Parathyroid adenoma (tissue), 2 donors: ENCODE data around the gene MCC.
A peak's percentile ranks its signal among the peaks of the same experiment; 100 is the strongest.

ENCODE experiments used
- H2AFZ ChIP-seq: fragments of 300-600 bp; sonication (generic); one replicate; pipeline ENCODE4 v1.7.0; 2017; ENCODE audit warnings: antibody characterized with exemption, mild to moderate bottlenecking
- H3K27ac ChIP-seq: fragments of 300-600 bp; sonication (generic); one replicate; pipeline ENCODE4 v1.7.0; 2017
- H3K27me3 ChIP-seq: fragments of 300-600 bp; sonication (generic); one replicate; pipeline ENCODE4 v1.7.0; 2017; ENCODE audit warnings: low read length; ENCODE audit not compliant: control insufficient read depth, insufficient read depth
- H3K36me3 ChIP-seq: fragments of 300-600 bp; sonication (generic); one replicate; pipeline ENCODE4 v1.7.0; 2017; ENCODE audit warnings: low read length; ENCODE audit not compliant: control insufficient read depth, insufficient read depth
- H3K4me1 ChIP-seq: fragments of 300-600 bp; sonication (generic); one replicate; pipeline ENCODE4 v1.7.0; 2017; ENCODE audit warnings: control low read depth
- H3K4me2 ChIP-seq: fragments of 300-600 bp; sonication (generic); one replicate; pipeline ENCODE4 v1.7.0; 2017; ENCODE audit warnings: low read length
- H3K4me3 ChIP-seq: fragments of 300-600 bp; sonication (generic); one replicate; pipeline ENCODE4 v1.7.0; 2017; ENCODE audit warnings: low read depth, low read length
- H3K79me2 ChIP-seq: fragments of 300-600 bp; sonication (generic); one replicate; pipeline ENCODE4 v1.7.0; 2017; ENCODE audit warnings: control low read depth
- H3K9ac ChIP-seq: fragments of 300-600 bp; sonication (generic); one replicate; pipeline ENCODE4 v1.7.0; 2017; ENCODE audit warnings: mild to moderate bottlenecking
- H3K9me3 ChIP-seq: fragments of 300-600 bp; sonication (generic); one replicate; pipeline ENCODE4 v1.7.0; 2017; ENCODE audit warnings: low read length; ENCODE audit not compliant: control insufficient read depth
- CTCF ChIP-seq: fragments of 300-600 bp; sonication (generic); IDR thresholded peaks from one replicate; pipeline ENCODE4 v1.7.0; 2017; ENCODE audit warnings: antibody characterized with exemption, mild to moderate bottlenecking
- donor health status: primary hyperparathyroidism.

Gene MCC

GRCh38 chr5:113281194-113281593 lies 207.1 kb downstream of the MCC start:
- Histone ChIP-seq H2AFZ (no peak overlapping the region), H3K4me3 (no peak overlapping the region), H3K27me3 (no peaks in the 10 kb centered on the region), H3K4me1 (peaks cover 31% of the 10 kb centered on the region), H3K27ac (no peak overlapping the region), H3K79me2 (peaks cover 58% of the 10 kb centered on the region), H3K9me3 (no peaks in the 10 kb centered on the region), H3K36me3 (no peaks in the 10 kb centered on the region), H3K4me2 (peak overlapping the region; percentile 30), H3K9ac (no peak overlapping the region)
- no peak for TF ChIP-seq CTCF

GRCh38 chr5:113280541-113280940 lies 207.7 kb downstream of the MCC start:
- H3K9me3 ChIP-seq: no peaks in the 10 kb centered on the region

GRCh38 chr5:113278976-113279375 lies 209.3 kb downstream of the MCC start:
- Histone ChIP-seq H3K9ac (no peak overlapping the region), H3K79me2 (peaks cover 58% of the 10 kb centered on the region), H3K4me2 (no peak overlapping the region), H3K27ac (no peak overlapping the region), H3K36me3 (no peaks in the 10 kb centered on the region), H3K27me3 (no peaks in the 10 kb centered on the region), H3K4me1 (peaks cover 40% of the 10 kb centered on the region), H2AFZ (no peak overlapping the region), H3K4me3 (no peak overlapping the region), H3K9me3 (no peaks in the 10 kb centered on the region)
- TF ChIP-seq CTCF: no peak

More at GRCh38 chr5:113280541-113280940, 207.7 kb downstream of the MCC start:
- Histone ChIP-seq H3K4me3 (no peak overlapping the region), H3K79me2 (peaks cover 54% of the 10 kb centered on the region), H3K36me3 (no peaks in the 10 kb centered on the region), H3K27ac (peak overlapping the region; percentile 12), H2AFZ (no peak overlapping the region), H3K27me3 (no peaks in the 10 kb centered on the region), H3K4me1 (peaks cover 30% of the 10 kb centered on the region), H3K4me2 (no peak overlapping the region), H3K9ac (no peak overlapping the region)
- no peak for TF ChIP-seq CTCF

- Histone ChIP-seq H3K9ac (no peak overlapping the region), H3K4me2 (no peak overlapping the region), H3K27ac (no peak overlapping the region), H3K36me3 (no peaks in the 10 kb centered on the region), H3K4me3 (no peak overlapping the region), H3K4me1 (peaks cover 47% of the 10 kb centered on the region), H3K79me2 (peaks cover 57% of the 10 kb centered on the region), H3K9me3 (no peaks in the 10 kb centered on the region), H3K27me3 (no peaks in the 10 kb centered on the region), H2AFZ (no peak overlapping the region)
- no peak for TF ChIP-seq CTCF
These were observed 211.8 kb downstream of the MCC start for GRCh38 chr5:113276493-113276892.

- Histone ChIP-seq H3K36me3 (no peaks in the 10 kb centered on the region), H3K79me2 (peaks cover 57% of the 10 kb centered on the region), H3K4me2 (peak overlapping the region; percentile 20), H2AFZ (no peak overlapping the region), H3K27me3 (no peaks in the 10 kb centered on the region), H3K4me1 (peaks cover 47% of the 10 kb centered on the region), H3K9me3 (no peaks in the 10 kb centered on the region), H3K9ac (no peak overlapping the region), H3K27ac (no peak overlapping the region), H3K4me3 (no peak overlapping the region)
- TF ChIP-seq CTCF: no peak
These were observed 212.3 kb downstream of the MCC start for GRCh38 chr5:113276001-113276400.
